ENCODE measurements around the gene KRT6A. TPM values are rescaled to one million over a fixed set of nuclear protein-coding genes. Genes with fewer than 3 reads are reported as not detected.
A peak's percentile ranks its signal among the peaks of the same experiment; 100 is the strongest.

Gene KRT6A
- polyA plus RNA-seq, 1 donor (not counting 4 experiments of a cell fraction or from before 2014, with no cell fraction given): 12,338 TPM

- peak overlapping the region; percentile 22 for H3K4me2 ChIP-seq (ENCODE audit: control insufficient read depth, extremely low read depth, insufficient read depth, low read depth, low read length)
Observed at GRCh38 chr12:52438305-52439301, 54.5 kb downstream of the KRT6A start.

GRCh38 chr12:52437508-52437907 is 55.5 kb downstream of the KRT6A start:
- dilution Hi-C loops (cut with MboI; ENCODE audit: extremely low pct_ligation_motif_present, low sequenced_read_pairs): no loop called here
- peaks cover 2% of the 10 kb centered on the region for H3K79me2 ChIP-seq (ENCODE audit: control insufficient read depth, insufficient read depth, low read length)
- no peak overlapping the region for H2AFZ ChIP-seq (ENCODE audit: control insufficient read depth, low read length)
- no peaks in the 10 kb centered on the region for H4K20me1 ChIP-seq (ENCODE audit: control insufficient read depth, extremely low read depth, insufficient read depth, low read length)
- no peak overlapping the region for H3K4me3 ChIP-seq (ENCODE audit: control insufficient read depth in 2 of 3, extremely low read depth in 1 of 3, insufficient read depth in 2 of 3, low read depth in 1 of 3, low read length in 3 of 3)
- DNase-seq (ENCODE audit: low read depth, low spot score) (no peak), FAIRE-seq (no peak)
- H3K4me2 ChIP-seq (ENCODE audit: control insufficient read depth, extremely low read depth, insufficient read depth, low read depth, low read length): peak overlapping the region; percentile 0
- H3K27me3 ChIP-seq (ENCODE audit: control insufficient read depth, extremely low read depth, insufficient read depth, low read length): no peaks in the 10 kb centered on the region
- TF ChIP-seq EZH2 (IDR thresholded peaks at IDR 0.05; ENCODE audit: low read length) (no peak), CTCF (optimal IDR thresholded peaks at IDR 0.05 in 1 of 3, IDR thresholded peaks at IDR 0.05 in 1 of 3, conservative IDR thresholded peaks at IDR 0.05 in 1 of 3; ENCODE audit: extremely low read depth in 1 of 3, insufficient read depth in 2 of 3, low read length in 3 of 3) (no peak)
- no peak overlapping the region for H3K9ac ChIP-seq (ENCODE audit: control insufficient read depth, extremely low read depth, insufficient read depth, low read length)
- H3K4me1 ChIP-seq (ENCODE audit: control insufficient read depth, extremely low read depth, insufficient read depth, low read length): peaks cover 86% of the 10 kb centered on the region
- peaks cover 0 to 2% of the 10 kb centered on the region in 2 experiments for H3K36me3 ChIP-seq (ENCODE audit: control insufficient read depth in 2 of 2, extremely low read depth in 1 of 2, insufficient read depth in 2 of 2, low read length in 2 of 2)
- H3K9me3 ChIP-seq (ENCODE audit: control insufficient read depth, low read depth, low read length): no peaks in the 10 kb centered on the region
- peak overlapping the region; percentile 89 for H3K27ac ChIP-seq (ENCODE audit: control insufficient read depth, insufficient read depth, low read length)
- H3K9me1 ChIP-seq (ENCODE audit: control insufficient read depth, extremely low read depth, insufficient read depth, low read length): no peaks in the 10 kb centered on the region

More at GRCh38 chr12:52438305-52439301, 54.5 kb downstream of the KRT6A start:
- Histone ChIP-seq H3K4me3 (ENCODE audit: control insufficient read depth in 2 of 3, extremely low read depth in 1 of 3, insufficient read depth in 2 of 3, low read depth in 1 of 3, low read length in 3 of 3) (no peak overlapping the region), H3K79me2 (ENCODE audit: control insufficient read depth, insufficient read depth, low read length) (peaks cover 2% of the 10 kb centered on the region), H3K27me3 (ENCODE audit: control insufficient read depth, extremely low read depth, insufficient read depth, low read length) (no peaks in the 10 kb centered on the region), H3K27ac (ENCODE audit: control insufficient read depth, insufficient read depth, low read length) (peak overlapping the region; percentile 41), H2AFZ (ENCODE audit: control insufficient read depth, low read length) (no peak overlapping the region), H3K9me3 (ENCODE audit: control insufficient read depth, low read depth, low read length) (no peaks in the 10 kb centered on the region), H4K20me1 (ENCODE audit: control insufficient read depth, extremely low read depth, insufficient read depth, low read length) (no peaks in the 10 kb centered on the region), H3K4me1 (ENCODE audit: control insufficient read depth, extremely low read depth, insufficient read depth, low read length) (peaks cover 96% of the 10 kb centered on the region), H3K9ac (ENCODE audit: control insufficient read depth, extremely low read depth, insufficient read depth, low read length) (peak overlapping the region; percentile 28), H3K9me1 (ENCODE audit: control insufficient read depth, extremely low read depth, insufficient read depth, low read length) (no peaks in the 10 kb centered on the region), H3K36me3 (ENCODE audit: control insufficient read depth in 2 of 2, extremely low read depth in 1 of 2, insufficient read depth in 2 of 2, low read length in 2 of 2) (peaks cover 0 to 2% of the 10 kb centered on the region in 2 experiments)
- peak; percentile 74 for FAIRE-seq
- dilution Hi-C loops (cut with MboI; ENCODE audit: extremely low pct_ligation_motif_present, low sequenced_read_pairs): no loop called here
- no peak for DNase-seq (ENCODE audit: low read depth, low spot score)
- TF ChIP-seq CTCF (optimal IDR thresholded peaks at IDR 0.05 in 1 of 3, IDR thresholded peaks at IDR 0.05 in 1 of 3, conservative IDR thresholded peaks at IDR 0.05 in 1 of 3; ENCODE audit: extremely low read depth in 1 of 3, insufficient read depth in 2 of 3, low read length in 3 of 3) (no peak), EZH2 (IDR thresholded peaks at IDR 0.05; ENCODE audit: low read length) (no peak)

Other genes with a start within 250 kb of the KRT6A start
- gene KRT86, start 218.6 kb downstream of the KRT6A start, polyA plus RNA-seq: 0.03 TPM in 1 of 3 replicates, not detected in the others
- gene KRT81, start 201.7 kb downstream of the KRT6A start, polyA plus RNA-seq: 0.03 to 0.15 TPM in 2 of 3 replicates, not detected in the other
- not detected in 3 replicates for gene KRT83, start 171.9 kb downstream of the KRT6A start, polyA plus RNA-seq
- not detected in 3 replicates for gene KRT85, start 125.8 kb downstream of the KRT6A start, polyA plus RNA-seq
- gene KRT84, start 107.6 kb downstream of the KRT6A start, polyA plus RNA-seq: 0.05 to 0.13 TPM (median 0.10 TPM) in 3 replicates
- gene KRT82, start 86.9 kb downstream of the KRT6A start, polyA plus RNA-seq: 0.03 TPM in 1 of 3 replicates, not detected in the others
- gene KRT75, start 58.9 kb downstream of the KRT6A start, polyA plus RNA-seq: 59.4 to 151 TPM (median 60.5 TPM) in 3 replicates
- 1,722 to 4,902 TPM (median 2,016 TPM) in 3 replicates for gene KRT6B, start 41.1 kb downstream of the KRT6A start, polyA plus RNA-seq
- gene KRT6C, start 19.5 kb downstream of the KRT6A start, polyA plus RNA-seq: 203 to 1,358 TPM (median 357 TPM) in 3 replicates
- gene KRT5, start 27.1 kb upstream of the KRT6A start, polyA plus RNA-seq: 14,274 to 15,814 TPM (median 15,322 TPM) in 3 replicates
- gene KRT71, start 59.9 kb upstream of the KRT6A start, polyA plus RNA-seq: not detected in 3 replicates
- gene KRT74, start 80.6 kb upstream of the KRT6A start, polyA plus RNA-seq: 0.10 to 0.36 TPM (median 0.17 TPM) in 3 replicates
- not detected in 3 replicates for gene KRT72, start 108.2 kb upstream of the KRT6A start, polyA plus RNA-seq
- gene KRT73, start 125.3 kb upstream of the KRT6A start, polyA plus RNA-seq: 0.03 TPM in 1 of 3 replicates, not detected in the others
- gene KRT2, start 159.0 kb upstream of the KRT6A start, polyA plus RNA-seq: 0.03 to 0.69 TPM (median 0.48 TPM) in 3 replicates
- 26.9 to 93.0 TPM (median 92.2 TPM) in 3 replicates for gene KRT1, start 187.2 kb upstream of the KRT6A start, polyA plus RNA-seq
- gene KRT77, start 210.3 kb upstream of the KRT6A start, polyA plus RNA-seq: 0.54 to 4.6 TPM (median 1.3 TPM) in 3 replicates

Data from keratinocyte (primary cell).